ENCODE measurements around the gene ISM1. TPM values are rescaled to one million over a fixed set of nuclear protein-coding genes. Genes with fewer than 3 reads are reported as not detected.

The ISM1 gene
- total and polyA plus RNA-seq, 2 donors (not counting 3 experiments of a cell fraction or from before 2014, with no cell fraction given): not detected

GRCh38 chr20:13213335-13213734 is 7.7 kb upstream of the ISM1 start:
- Histone ChIP-seq H3K4me3 (replicated peaks in 1 of 3; ENCODE audit: insufficient read depth in 1 of 3, low read depth in 1 of 3, low read length in 3 of 3) (no peak overlapping the region), H3K4me2 (ENCODE audit: insufficient read depth, low read length) (no peak overlapping the region), H3K9me1 (replicated peaks; ENCODE audit: control insufficient read depth, extremely low read depth, insufficient read depth, low read length) (no peaks in the 10 kb centered on the region), H3K27me3 (ENCODE audit: control insufficient read depth in 2 of 2, insufficient read depth in 2 of 2, low read length in 2 of 2) (peaks cover 29 to 60% of the 10 kb centered on the region in 2 experiments), H3K27ac (ENCODE audit: insufficient read depth, low read depth, low read length) (no peak overlapping the region), H3K79me2 (ENCODE audit: control insufficient read depth, insufficient read depth, low read length) (no peaks in the 10 kb centered on the region), H4K20me1 (replicated peaks; ENCODE audit: control insufficient read depth, extremely low read depth, insufficient read depth, low read length) (no peaks in the 10 kb centered on the region), H3K4me1 (ENCODE audit: control insufficient read depth, extremely low read depth, insufficient read depth, low read length) (no peaks in the 10 kb centered on the region), H3K9me3 (replicated peaks; ENCODE audit: control insufficient read depth, insufficient read depth, low read length) (no peaks in the 10 kb centered on the region), H3K9ac (replicated peaks; ENCODE audit: extremely low read depth, insufficient read depth, low read length) (no peak overlapping the region), H3K36me3 (ENCODE audit: control insufficient read depth in 2 of 2, extremely low read depth in 1 of 2, insufficient read depth in 2 of 2, low read length in 2 of 2) (no peaks in the 10 kb centered on the region), H2AFZ (ENCODE audit: low read depth, low read length) (no peak overlapping the region)
- no peak for FAIRE-seq
- BruUV-seq (replicated peaks): no TSS peak
- POLR2A ChIA-PET: no interaction called here
- DNase-seq (ENCODE audit: low read depth, low spot score): no peak
- dilution Hi-C loops (cut with MboI; ENCODE audit: extremely low pct_ligation_motif_present, low sequenced_read_pairs): no loop called here
- TF ChIP-seq MYC (IDR thresholded peaks at IDR 0.05; ENCODE audit: low read depth, low read length) (no peak), POLR2AphosphoS5 (IDR thresholded peaks at IDR 0.05; ENCODE audit: insufficient read depth, low read depth, low read length) (no peak), GATA2 (IDR thresholded peaks at IDR 0.05; ENCODE audit: insufficient read depth, insufficient read length, low read depth, low read length) (no peak), JUN (IDR thresholded peaks at IDR 0.05; ENCODE audit: borderline replicate concordance, insufficient read depth, insufficient read length, low read depth) (no peak), POLR2A (IDR thresholded peaks at IDR 0.05; ENCODE audit: low read depth, low read length) (no peak), EZH2 (IDR thresholded peaks at IDR 0.05; ENCODE audit: borderline replicate concordance, low read depth, low read length, severe bottlenecking) (no peak), CTCF (IDR thresholded peaks at IDR 0.05; ENCODE audit: extremely low read depth in 1 of 2, insufficient read depth in 1 of 2, low read depth in 1 of 2, low read length in 2 of 2) (no peak), FOS (IDR thresholded peaks at IDR 0.05; ENCODE audit: borderline replicate concordance, insufficient read depth, low read length) (no peak), MAX (IDR thresholded peaks at IDR 0.05; ENCODE audit: insufficient read depth, insufficient read length) (no peak)
- intact Hi-C loops (cut with micrococcal nuclease): no loop called here
- CTCF ChIA-PET: interaction anchor here (1.2 kb wide), 1 partner anchor 16 kb away, joined by 3 read pairs; no protein-coding TSS in a partner anchor

Measured in endothelial cell of umbilical vein (primary cell).